GM21619 (cell line): Measurements from ENCODE around the gene MREG.
"Not testable (repeated sequence)": the region's sequence is repeated elsewhere in the genome, so short reads cannot be mapped to it uniquely, and the experiment has no call there.

ENCODE experiments used
- ATAC-seq: cut with Tn5 transposase; IDR thresholded peaks from one replicate; pipeline ENCODE4 v1.9.1; 2021; ENCODE audit not compliant: unreplicated experiment

The MREG gene

DNA sequence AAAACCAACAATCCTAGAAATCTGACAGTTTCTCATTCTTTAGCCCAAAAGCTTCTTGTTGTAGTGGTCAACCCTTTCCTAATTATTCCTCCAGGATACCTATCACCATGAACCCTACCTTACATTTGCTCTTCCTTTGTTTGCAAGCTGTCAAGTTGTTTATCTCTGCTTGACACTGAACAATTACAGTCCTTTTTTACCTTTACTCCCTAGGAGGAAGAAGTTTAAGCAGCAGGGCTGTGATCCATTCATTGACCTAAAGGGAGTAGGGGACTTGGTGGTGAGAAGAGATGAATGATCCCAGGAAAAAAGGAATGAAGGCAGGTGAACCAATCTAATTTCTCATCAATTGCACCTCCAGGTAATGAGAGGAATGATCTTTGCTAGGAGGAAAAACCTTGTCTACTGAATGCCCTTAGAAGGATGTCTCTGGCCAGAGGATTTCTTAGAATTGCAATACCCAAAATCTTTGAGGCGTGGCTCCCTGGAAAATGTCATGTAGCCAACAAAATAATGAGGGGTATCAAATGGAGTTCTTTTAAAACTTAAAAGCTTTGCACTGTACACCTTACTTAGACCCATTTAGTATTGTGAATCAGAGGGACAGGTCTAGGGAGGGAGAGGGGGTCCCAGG, 47.7 kb downstream of the MREG start:
- ATAC-seq: no peak

DNA sequence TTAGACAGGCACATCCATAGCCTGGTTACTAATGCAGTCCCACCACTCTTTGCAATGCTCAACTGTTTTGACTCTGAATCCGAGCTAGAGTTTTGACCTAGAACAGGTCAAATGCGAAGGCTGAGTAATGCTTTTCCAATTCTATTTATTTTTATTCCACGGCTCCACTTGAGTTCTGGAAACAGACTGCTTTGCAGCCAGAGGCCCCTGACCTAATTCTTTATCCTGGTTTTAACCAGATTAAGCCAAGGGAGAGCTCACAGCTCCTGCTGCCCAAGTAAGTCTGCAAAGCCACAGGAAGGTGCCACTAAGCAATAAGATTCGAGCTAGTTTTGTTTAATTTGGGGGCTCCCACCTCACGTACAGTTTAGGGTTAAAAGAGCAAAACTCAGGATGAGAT, 51.4 kb downstream of the MREG start:
- no peak for ATAC-seq

DNA sequence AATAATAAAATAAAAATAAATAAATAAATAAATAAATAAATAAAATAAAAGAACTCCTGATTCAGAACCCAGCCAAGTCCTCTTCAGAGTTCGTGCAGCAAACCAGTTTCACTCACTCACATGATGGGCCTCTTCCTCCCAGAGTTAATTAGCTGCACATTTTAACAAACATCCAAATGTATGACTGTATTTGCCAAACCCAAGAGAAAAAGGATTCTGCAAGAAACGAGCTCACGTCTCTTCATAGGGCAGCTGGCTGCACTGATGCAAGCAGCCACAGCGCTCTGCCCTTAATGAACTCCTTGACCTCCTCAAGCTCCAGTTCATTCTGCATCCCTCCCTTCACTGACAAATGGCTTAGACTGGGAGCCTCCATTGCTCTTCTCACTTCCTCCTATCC, 55.1 kb downstream of the MREG start:
- ATAC-seq: no peak

DNA sequence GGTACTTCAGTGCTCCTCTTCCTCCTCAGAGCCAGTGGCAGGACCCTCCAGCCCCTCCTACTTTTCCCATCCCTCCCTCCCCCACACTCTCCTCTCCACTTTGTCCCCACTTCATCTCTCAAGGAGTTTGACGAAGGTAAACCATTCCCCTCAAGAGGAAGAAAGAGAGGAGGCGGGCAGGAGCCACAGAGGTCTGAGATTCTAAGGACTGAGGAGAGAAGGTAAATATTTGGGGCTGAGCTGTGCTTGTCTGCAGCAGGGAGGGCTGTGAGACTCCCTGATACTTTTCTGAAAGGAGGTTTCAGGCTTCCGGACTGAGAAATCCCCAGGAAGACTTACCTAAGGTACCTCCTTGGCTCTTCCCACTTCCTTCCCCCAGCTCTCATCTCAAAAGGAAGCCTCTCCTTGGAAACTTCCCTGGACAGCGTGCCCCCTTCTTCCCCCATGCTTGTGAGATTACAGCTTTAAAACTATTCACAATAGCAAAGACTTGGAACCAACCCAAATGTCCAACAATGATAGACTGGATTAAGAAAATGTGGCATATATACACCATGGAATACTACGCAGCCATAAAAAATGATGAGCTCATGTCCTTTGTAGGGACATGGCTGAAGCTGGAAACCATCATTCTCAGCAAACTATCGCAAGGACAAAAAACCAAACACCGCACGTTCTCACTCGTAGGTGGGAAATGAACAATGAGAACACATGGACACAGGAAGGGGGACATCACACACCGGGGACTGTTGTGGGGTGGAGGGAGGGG, 55.8 kb downstream of the MREG start:
- not testable (repeated sequence) for ATAC-seq

DNA sequence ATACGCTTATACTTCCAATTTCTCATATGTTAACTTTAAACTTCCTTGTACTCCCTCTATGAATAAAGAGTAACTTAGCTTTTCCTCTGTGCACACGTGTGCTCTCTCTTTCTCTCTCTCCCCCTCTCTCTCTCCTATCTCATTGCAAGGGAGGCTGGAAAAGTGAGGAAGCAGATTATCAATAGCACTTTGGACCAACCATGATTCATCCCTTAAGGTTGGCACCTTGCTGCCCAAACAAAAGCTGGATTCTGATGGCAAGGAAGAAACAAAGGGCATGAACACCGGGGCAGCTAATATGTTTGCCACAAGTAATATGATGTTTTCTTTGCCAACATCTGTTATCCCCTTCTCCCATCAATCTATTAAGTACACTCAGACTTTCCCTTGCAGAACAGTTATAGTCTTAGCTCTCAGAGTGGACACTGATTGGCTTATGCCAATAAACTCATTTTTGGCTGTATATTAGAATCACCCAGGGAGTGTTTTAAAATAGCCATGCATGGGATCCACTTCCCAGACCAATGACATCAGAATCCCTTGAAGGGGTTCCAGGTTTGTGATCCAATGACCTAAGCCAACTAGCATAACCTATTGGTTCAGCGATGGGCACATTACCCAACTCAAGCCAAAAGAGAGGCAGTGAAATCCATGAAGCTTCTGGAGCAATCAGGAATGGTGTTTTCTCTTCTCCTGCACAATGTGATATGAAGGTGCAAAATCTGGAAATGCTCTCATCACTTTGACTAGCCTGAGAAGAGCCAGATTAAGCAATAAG, 60.3 kb downstream of the MREG start:
- no peak for ATAC-seq

DNA sequence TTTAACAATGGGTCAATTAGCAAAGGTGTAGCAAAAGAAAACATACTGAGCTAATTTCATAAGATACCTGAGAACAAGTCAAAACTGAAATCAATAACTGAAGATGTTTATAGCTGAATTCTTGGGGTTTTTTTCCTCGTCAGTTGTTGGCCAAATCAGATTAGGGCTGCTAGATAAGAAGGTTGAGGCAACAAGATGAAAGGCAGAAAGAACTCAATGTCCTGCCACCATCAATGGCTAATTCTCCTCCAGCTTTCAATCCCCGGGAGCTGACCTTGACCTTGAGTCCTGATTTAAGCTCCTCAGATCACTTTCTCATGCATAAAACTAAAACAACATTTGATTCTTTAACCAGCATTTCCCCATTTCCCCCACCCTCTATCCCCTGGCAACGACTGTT, 61.8 kb downstream of the MREG start:
- no peak for ATAC-seq

DNA sequence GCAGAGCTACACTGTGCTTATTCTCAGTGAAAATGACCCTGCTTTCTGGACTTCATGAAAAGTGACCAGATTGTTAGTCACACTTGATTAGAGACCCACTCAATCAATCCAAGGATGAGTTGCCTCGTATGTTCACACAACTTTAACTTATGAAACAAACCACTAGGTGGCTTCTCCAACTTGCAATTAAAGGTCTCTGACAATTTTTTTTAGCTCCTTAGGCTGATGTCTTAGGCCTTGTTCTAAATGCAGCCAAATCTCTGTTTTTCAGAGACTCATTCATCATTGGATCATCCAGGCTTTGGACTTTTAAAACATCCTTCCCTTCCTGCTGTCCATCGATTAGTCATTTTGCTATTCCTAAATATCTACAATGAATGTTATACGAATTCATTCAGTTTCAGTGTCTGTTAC, 63.4 kb downstream of the MREG start:
- peak; percentile 84 for ATAC-seq

DNA sequence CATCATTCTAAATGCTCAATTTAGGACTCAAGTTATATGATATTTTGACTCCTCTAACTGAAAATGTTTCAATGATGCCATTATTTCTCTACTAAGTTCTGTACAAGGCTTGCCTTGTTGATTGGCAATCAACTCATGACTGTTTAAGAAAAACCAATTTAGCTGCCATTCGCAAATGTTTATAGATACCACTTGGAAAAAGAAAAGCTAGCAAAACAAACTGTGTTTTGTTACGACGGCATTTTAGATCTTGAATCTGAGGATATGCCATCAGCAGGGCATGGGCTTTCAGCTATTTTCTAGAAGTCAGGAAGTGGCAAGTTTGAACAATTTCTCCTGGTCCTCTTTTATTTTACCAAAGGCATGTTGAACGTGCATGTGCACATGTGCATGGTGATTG, 65.3 kb downstream of the MREG start:
- no peak for ATAC-seq

DNA sequence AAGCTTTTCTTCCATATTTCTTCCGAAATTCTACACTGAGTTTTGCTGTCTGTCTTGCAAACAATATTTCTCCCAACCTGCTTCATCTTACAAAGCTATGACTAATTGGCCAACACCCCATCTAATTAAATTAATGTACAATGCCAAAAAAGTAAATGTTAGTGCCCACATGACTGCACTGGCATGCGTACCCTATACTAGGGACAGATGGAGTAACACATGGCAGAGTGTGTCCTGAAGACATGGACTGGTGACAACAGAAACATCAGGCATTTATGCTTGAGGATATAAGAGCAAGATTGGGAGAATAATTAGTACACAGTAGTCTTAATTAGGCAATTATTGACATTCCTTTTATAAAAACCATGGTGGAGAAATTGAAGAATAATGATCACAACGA, 66.8 kb downstream of the MREG start:
- no peak for ATAC-seq

DNA sequence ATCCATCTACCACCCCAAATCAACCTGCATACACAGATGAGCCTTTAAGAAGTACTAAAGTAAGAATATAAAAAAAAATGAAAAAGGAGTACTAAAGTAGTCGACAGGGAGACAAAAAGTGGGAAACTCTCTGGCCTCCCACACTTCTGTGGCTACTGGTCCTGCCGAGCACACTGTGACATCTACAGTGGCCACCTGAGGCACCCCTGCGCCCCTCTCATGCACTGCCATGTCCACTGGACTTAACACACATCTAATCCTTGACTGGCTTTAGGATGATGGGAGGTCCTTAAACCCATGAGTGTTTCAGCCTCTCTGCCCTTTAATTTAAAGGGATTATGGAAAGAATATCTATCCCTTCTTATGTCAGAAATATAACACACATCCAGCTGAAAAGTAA, 71.2 kb downstream of the MREG start:
- ATAC-seq: no peak

DNA sequence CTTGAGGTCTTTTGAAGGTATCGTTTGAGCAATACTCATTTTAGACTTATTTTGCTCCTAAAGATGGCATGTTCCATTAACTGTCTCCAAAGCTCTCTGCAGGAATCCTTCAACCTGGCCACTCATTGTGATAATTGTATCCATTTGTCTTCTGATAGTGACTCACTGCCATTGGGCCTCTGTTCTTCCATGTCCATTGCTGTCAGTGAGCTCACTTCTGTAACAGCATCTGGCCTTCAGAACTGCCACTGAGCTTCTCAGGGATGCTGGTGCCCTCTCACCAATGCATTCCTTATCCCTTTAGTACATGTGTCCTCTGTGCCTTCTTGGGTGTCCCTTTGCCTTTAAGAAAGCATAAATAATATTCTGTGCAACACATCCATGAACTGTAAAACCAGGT, 71.6 kb downstream of the MREG start:
- ATAC-seq: no peak

DNA sequence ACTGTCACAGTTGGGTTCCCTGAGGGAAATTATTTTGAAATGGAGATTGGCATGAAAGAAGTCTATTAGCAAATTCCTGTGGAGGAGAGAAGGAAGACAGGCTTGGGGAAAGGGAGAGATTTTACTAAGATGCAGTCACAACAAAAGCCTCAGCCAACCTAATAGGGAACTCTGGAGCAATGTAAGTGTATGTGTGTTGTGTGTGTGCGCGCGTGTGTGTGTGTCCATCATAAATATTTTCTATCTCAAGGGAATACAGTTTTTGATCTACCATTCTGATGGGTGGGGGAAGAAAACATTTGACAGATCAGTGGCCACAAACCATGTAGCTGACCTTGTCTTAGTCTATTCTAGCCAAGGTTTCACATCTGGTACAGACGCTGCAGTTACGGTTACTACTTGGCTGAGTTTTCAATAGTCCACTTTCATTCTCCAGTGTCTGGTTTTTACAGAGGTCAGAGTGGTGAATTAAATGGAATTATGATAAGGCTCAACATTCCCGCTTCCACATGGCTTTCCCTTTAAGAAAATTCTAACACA, 72.6 kb downstream of the MREG start:
- ATAC-seq: no peak

DNA sequence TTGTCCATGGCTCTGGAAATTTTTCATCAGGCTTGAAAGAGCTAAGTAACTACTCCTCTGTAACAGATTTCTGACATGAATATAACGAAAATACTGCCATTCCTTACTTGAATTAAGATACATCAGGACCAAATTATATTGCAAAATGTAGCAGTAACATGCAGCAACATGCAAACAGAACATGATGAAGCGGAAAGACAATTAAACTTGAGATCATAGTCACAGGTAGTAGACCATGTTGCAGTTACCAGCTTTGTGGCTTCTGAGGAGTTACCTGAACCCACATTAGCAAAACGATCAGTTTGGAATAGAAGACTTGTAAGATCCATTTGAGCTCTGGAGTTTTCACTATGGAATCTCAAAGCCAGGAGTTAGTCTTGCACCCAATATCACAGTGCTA, 76.2 kb downstream of the MREG start:
- no peak for ATAC-seq

DNA sequence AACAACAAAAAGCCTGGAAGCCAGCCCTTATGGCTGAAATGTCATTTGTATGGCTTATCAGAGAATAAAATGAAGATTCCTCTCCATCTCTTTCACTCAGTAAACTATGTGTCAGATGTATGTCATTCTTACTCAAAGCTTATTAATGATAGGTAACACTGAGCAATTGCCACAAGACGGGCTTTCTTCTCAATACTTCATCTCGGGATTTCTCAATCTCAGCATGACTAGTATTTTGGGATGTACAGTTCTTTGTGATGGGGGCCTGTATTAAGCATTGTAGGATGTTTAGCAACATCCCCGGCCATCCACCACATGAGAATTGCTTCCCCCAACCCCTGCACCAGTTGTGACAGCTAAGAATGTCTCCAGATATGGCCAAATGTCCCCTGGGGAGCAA, 80.2 kb downstream of the MREG start:
- ATAC-seq: no peak

DNA sequence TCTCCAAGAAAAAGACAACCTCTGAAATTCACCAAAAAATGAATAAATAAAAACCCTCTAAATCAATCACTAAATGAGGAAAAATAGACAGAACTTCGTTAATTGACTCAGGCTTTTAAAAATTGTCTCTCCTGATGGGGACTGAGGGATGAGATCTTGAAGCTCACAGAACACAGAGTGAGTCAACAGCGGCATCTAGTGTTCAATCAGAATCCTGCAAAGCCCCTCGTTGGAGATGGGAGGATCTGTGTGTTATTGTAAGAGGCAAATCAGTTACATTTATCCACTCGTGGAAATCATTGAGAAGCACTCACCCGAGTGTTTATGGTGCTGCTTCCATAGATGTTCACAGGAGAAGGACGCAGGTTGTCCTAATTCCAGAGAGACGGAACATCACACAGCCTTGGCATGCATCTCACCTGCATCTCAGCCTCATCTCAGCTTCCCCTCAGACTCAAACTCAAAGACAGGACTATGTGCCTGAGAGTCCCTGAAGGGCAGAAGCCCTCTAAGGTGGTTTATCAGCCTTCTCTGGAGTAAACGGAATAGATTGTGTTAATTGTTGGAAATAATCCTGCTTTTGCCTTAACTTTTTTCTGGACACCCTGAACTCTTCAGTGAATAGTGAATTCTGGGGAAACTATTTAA, 82.0 kb downstream of the MREG start:
- peak; percentile 90 for ATAC-seq

DNA sequence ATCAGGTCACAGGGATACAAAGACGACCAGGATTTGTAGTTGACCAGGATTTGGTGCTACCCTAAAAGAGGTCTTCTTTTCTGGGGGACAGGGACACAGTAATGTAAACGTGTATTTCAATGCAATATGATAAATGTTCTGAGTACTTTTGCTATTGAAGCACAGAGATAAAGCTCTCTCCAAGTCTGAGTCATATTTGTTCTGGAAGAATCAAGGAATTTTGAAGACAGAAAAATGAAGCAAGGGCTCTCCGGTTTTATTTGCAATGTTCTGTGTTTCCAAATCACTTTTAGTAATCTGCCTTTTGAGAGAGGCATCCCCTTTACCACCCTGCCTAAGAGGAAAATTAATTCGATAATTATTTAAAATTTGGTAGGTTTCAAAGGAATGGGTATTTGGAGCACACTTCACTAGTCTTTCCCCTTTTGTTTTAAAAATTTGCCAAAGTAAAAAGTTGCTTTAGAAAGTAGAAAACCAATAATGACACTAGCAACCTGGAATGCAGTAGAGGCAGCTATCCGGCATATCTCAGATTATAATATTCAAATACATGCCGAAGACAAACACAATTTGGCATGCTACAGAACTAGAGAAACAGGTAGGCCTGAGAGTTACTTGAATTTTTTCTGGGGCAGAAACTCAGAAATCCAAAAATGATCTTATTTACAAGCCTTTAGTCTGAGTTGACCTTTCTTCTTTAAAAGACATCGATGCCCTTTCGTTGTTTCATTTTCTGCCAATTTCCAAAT, 82.7 kb downstream of the MREG start:
- no peak for ATAC-seq

DNA sequence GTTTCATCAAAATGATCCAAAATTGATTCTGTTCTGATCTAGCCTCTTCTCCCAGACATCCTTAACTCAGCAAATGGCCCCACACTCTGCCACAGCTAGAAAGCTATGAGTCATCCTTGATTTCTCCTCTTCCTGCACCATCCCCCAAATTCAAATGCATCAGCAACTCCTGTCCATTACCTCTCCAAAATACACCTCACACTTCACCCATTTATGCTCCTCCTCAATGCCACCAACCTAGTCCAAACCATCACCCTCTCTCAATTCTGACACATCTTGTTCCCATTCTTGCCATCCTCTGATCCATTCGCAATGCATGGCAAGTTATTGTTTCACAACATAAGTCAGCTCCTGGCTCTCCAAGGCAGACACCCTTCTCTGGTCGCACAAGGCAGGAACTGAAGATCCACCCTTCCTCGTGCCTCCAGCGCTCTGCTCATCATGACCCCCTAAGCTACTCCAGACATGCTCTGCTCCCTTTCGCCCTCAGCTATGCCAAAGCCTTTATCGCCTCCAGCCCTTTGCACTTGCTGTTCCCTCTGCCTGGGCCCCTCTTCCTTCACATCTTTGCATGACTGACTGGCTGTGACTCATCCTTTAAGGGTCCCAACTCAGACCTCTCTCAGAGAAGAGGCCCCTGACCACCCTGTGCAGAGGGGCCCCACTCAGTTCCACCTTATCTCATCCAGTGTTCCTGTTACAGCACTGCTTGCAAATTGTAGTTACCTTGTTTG, 83.6 kb downstream of the MREG start:
- ATAC-seq: no peak

DNA sequence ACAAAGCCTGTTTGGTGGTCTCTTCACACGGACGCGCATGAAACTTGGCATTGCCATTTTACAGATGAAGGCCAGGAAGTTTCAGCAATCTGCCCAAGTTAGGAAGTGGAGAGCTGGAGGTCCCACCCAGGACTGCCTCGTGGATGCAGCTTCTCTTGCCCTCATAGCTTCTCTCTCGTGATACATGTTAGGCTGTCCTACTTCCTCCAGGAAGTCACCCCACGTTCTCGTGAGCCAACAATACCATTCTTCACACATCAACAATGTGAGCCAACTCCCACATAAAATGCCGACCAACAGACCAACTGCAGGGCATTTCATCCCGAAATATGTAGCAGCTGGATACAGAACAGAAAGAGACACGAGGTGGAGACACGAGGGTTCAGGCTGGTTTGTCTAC, 85.3 kb downstream of the MREG start:
- no peak for ATAC-seq

DNA sequence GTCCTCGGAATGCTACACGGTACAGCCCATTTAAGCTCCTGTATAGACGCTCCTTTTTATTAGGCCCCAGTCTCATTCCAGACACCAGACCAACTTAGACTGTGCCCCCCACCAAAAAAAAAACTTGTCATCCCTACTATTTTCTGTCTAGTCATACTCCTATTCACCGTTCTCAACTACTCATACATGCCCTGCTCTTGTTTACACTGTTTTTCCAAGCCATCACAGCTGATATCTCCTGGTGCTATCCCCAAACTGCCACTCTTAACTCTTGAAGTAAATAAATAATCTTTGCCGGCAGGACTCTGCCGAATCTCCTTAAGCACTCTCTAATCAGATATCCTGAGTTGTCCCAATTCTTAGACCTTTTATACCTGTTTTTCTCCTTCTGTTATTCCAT, 86.4 kb downstream of the MREG start:
- not testable (repeated sequence) for ATAC-seq

DNA sequence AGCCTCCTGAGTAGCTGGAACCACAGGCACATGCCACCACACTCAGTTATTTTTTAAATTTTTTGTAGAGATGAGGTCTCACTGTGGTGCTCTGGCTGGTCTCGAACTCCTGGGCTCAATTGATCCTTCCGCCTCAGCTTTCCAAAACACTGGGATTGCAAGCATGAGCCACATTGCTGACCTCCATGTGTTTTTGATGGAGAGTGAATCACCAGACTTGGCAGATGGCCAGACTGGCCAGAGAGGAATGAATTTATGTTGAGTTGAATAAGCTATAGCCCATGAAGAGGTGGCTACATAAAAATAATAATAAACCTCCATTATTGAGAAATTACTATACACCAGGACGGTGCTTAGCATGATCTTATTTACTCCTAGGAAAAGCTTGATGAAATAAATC, 91.5 kb downstream of the MREG start:
- ATAC-seq: no peak
